OCI-LY1 (cell line): ENCODE data around the gene NMRK1.

Experiments
- H2AFZ ChIP-seq: fragments of 200-600 bp; sonication (generic), shearing (Covaris generic); 2 replicates; pipeline ENCODE4 v1.6.0; 2014; ENCODE audit warnings: antibody characterized with exemption, mild to moderate bottlenecking, low read length
- H3F3A ChIP-seq: fragments of 200-600 bp; sonication (generic), shearing (Covaris generic); 2 replicates; pipeline ENCODE4 v1.6.0; 2014; ENCODE audit warnings: mild to moderate bottlenecking, antibody characterized with exemption, low read length, moderate library complexity; ENCODE audit not compliant: insufficient read depth
- H3K27ac ChIP-seq: fragments of 200-600 bp; sonication (generic); 2 replicates; pipeline ENCODE4 v1.5.1; 2014; ENCODE audit warnings: low read length, mixed run types, mild to moderate bottlenecking, low read depth; ENCODE audit not compliant: poor library complexity, severe bottlenecking
- H3K27me3 ChIP-seq: fragments of 200-600 bp; sonication (generic); 2 replicates; pipeline ENCODE4 v1.6.0; 2014; ENCODE audit warnings: antibody characterized with exemption, mild to moderate bottlenecking, low read length, moderate library complexity; ENCODE audit not compliant: insufficient read depth
- H3K36me3 ChIP-seq: fragments of 200-600 bp; sonication (generic); 2 replicates; pipeline ENCODE4 v1.6.1; 2014; ENCODE audit warnings: mild to moderate bottlenecking, antibody characterized with exemption, low read length, moderate library complexity, mixed read lengths; ENCODE audit not compliant: insufficient read depth
- H3K4me1 ChIP-seq: fragments of 200-600 bp; sonication (generic); 2 replicates; pipeline ENCODE4 v1.5.1; 2014; ENCODE audit warnings: mild to moderate bottlenecking, low read length, moderate library complexity; ENCODE audit not compliant: insufficient read depth, severe bottlenecking
- H3K4me2 ChIP-seq: fragments of 200-600 bp; sonication (generic), shearing (Covaris generic); 2 replicates; pipeline ENCODE4 v1.6.1; 2014; ENCODE audit warnings: low read length
- H3K4me3 ChIP-seq: fragments of 200-600 bp; sonication (generic); 2 replicates; pipeline ENCODE4 v1.5.1; 2014; ENCODE audit warnings: low read length, low read depth, mild to moderate bottlenecking, mixed read lengths; ENCODE audit not compliant: poor library complexity, severe bottlenecking
- H3K79me2 ChIP-seq: fragments of 200-600 bp; shearing (Covaris generic); 2 replicates; pipeline ENCODE4 v1.6.1; 2016; ENCODE audit warnings: mixed run types, low read length, mixed read lengths; ENCODE audit not compliant: insufficient read depth
- H3K9ac ChIP-seq: fragments of 200-600 bp; sonication (generic), shearing (Covaris generic); 2 replicates; pipeline ENCODE4 v1.6.1; 2014; ENCODE audit warnings: mild to moderate bottlenecking, low read length, mixed read lengths
- H3K9me2 ChIP-seq: fragments of 200-600 bp; sonication (generic), shearing (Covaris generic); 2 replicates; pipeline ENCODE4 v1.6.1; 2014; ENCODE audit warnings: low read depth, mild to moderate bottlenecking, low read length, mixed read lengths
- H3K9me3 ChIP-seq: fragments of 200-600 bp; shearing (Covaris generic); 2 replicates; pipeline ENCODE4 v1.6.1; 2014; ENCODE audit warnings: low read length, mixed read lengths
- H4K20me1 ChIP-seq: fragments of 200-600 bp; sonication (generic), shearing (Covaris generic); 2 replicates; pipeline ENCODE4 v1.6.0; 2016; ENCODE audit warnings: mild to moderate bottlenecking, low read length; ENCODE audit not compliant: insufficient read depth
- EZH2 ChIP-seq: fragments of 200-600 bp; sonication (generic), shearing (Covaris generic); IDR thresholded peaks from 2 replicates; pipeline ENCODE4 v1.8.0; 2017; ENCODE audit warnings: borderline replicate concordance, mixed run types, mild to moderate bottlenecking, antibody characterized with exemption, low read length, moderate library complexity, mixed read lengths
- TF ChIP-seq, protein P1 (sequence below): fragments of 200-600 bp; sonication (generic), shearing (Covaris generic); IDR thresholded peaks from 2 replicates; pipeline ENCODE4 v1.5.1; 2017; ENCODE audit warnings: mild to moderate bottlenecking, antibody characterized with exemption, low read length, moderate library complexity, mixed read lengths

Gene NMRK1

DNA sequence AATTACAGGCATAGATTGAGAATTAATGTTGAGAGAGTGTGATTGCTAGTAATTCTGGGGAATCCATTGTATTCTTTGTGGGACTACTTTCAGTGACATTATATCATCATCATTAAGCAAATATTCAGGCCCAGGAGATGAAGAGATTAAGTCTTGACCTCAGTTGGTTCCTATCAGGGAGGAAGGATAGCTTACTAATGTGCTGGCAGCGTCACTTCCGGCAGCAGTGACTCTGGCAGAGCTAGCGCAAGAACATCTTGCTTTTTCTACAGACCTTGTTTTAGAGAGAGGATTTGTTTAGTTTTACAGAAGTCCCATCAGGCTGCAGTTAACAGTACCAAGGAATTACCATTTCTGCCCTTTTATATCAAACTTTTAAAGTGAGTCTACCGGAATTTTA is 20.6 kb upstream of the NMRK1 start:
- Histone ChIP-seq H4K20me1 (no peaks in the 10 kb centered on the region), H3K4me3 (no peak overlapping the region), H3K79me2 (peaks cover 66% of the 10 kb centered on the region), H3K9me3 (no peaks in the 10 kb centered on the region), H3K4me2 (no peak overlapping the region), H3K9ac (no peak overlapping the region), H2AFZ (no peak overlapping the region), H3K36me3 (peaks cover 7% of the 10 kb centered on the region; the same call in 1 of the 2 replicates), H3K4me1 (peaks cover 6% of the 10 kb centered on the region), H3K27me3 (no peaks in the 10 kb centered on the region), H3K9me2 (no peaks in the 10 kb centered on the region), H3K27ac (no peak overlapping the region), H3F3A (no peaks in the 10 kb centered on the region)
- TF ChIP-seq, protein P1, sequence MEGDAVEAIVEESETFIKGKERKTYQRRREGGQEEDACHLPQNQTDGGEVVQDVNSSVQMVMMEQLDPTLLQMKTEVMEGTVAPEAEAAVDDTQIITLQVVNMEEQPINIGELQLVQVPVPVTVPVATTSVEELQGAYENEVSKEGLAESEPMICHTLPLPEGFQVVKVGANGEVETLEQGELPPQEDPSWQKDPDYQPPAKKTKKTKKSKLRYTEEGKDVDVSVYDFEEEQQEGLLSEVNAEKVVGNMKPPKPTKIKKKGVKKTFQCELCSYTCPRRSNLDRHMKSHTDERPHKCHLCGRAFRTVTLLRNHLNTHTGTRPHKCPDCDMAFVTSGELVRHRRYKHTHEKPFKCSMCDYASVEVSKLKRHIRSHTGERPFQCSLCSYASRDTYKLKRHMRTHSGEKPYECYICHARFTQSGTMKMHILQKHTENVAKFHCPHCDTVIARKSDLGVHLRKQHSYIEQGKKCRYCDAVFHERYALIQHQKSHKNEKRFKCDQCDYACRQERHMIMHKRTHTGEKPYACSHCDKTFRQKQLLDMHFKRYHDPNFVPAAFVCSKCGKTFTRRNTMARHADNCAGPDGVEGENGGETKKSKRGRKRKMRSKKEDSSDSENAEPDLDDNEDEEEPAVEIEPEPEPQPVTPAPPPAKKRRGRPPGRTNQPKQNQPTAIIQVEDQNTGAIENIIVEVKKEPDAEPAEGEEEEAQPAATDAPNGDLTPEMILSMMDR: no peak

DNA sequence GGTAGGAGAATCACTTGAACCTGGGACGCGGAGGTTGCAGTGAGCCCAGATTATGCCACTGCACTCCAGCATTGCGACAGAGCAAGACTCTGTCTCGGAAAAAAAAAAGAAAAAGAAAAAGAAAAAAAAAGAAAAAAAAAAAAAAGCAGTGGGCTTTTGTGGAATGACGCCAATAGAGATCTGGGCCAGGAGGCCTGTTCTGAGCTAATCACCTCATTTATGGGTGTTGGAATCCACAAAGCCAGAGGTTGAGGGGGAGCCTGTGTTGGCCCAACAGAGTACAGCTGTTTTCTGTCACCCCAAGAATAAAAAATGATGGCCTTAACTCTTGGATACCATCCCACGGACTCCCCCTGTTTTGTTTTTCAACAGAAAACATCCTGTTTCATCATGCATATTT is 18.9 kb upstream of the NMRK1 start:
- Histone ChIP-seq H2AFZ (no peak overlapping the region), H3K4me2 (no peak overlapping the region), H3K79me2 (peaks cover 57% of the 10 kb centered on the region), H3K4me1 (peaks cover 6% of the 10 kb centered on the region), H3K36me3 (peaks cover 18% of the 10 kb centered on the region; the same call in 1 of the 2 replicates), H3K27me3 (no peaks in the 10 kb centered on the region), H3K9me2 (no peaks in the 10 kb centered on the region), H3K27ac (no peak overlapping the region), H3F3A (no peaks in the 10 kb centered on the region), H3K9me3 (no peaks in the 10 kb centered on the region), H3K4me3 (no peak overlapping the region), H3K9ac (no peak overlapping the region), H4K20me1 (no peaks in the 10 kb centered on the region)
- no peak for TF ChIP-seq EZH2
- TF ChIP-seq, protein P1: no peak

DNA sequence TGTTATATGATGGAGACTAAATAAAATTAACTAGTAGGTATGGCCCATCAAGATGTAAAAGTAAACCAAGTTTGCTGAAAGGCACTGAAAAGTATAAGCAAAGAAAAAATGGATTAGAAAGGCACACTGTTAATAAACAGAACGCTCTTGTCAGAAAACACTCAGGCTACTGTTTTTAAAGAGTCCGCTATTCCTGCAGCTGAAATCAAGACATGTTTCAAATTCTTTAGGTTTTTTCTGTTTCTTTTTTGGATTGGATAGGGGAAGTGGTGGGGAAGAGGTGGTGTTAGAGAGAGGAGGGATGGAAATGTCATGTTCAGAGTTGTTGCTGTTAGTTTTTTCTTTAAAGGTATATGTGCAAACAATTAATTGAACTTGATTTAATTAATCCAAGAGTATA is 17.9 kb upstream of the NMRK1 start:
- Histone ChIP-seq H3K27ac (no peak overlapping the region), H2AFZ (no peak overlapping the region), H3K9ac (no peak overlapping the region), H3F3A (no peaks in the 10 kb centered on the region), H3K36me3 (peaks cover 18% of the 10 kb centered on the region; the same call in 1 of the 2 replicates), H3K79me2 (peaks cover 57% of the 10 kb centered on the region), H3K9me3 (no peaks in the 10 kb centered on the region), H3K4me2 (no peak overlapping the region), H3K9me2 (no peaks in the 10 kb centered on the region), H3K4me1 (no peaks in the 10 kb centered on the region), H4K20me1 (no peaks in the 10 kb centered on the region), H3K4me3 (no peak overlapping the region), H3K27me3 (no peaks in the 10 kb centered on the region)
- TF ChIP-seq, protein P1: no peak
- TF ChIP-seq EZH2: no peak
